ENCODE data around the gene PCDHA12. TPM values are rescaled to one million over a fixed set of nuclear protein-coding genes. Genes with fewer than 3 reads are reported as not detected.
A peak's percentile ranks its signal among the peaks of the same experiment; 100 is the strongest.
"Not testable (repeated sequence)": the region's sequence is repeated elsewhere in the genome, so short reads cannot be mapped to it uniquely, and the experiment has no call there.

PCDHA12 gene
- total and polyA plus RNA-seq, 9 donors: 0.05 to 0.12 (median 0.08) TPM; not detected in 2

GRCh38 chr5:140862441-140863295 lies 12.4 kb upstream of the PCDHA12 start:
- no peaks in the 10 kb centered on the region for H3K4me1 ChIP-seq (ENCODE audit: control insufficient read depth, insufficient read depth, low read length)
- no peak overlapping the region for H3K27ac ChIP-seq (ENCODE audit: low read length)
- H3K9me3 ChIP-seq (replicated peaks; ENCODE audit: control insufficient read depth, low read depth, low read length): peaks cover 22% of the 10 kb centered on the region
- H3K27me3 ChIP-seq (ENCODE audit: control insufficient read depth, insufficient read depth, low read length): peaks cover 2% of the 10 kb centered on the region
- 43% methylated on average over 76 of the region's 76 CpGs for WGBS (ENCODE audit: insufficient coverage)
- no peak overlapping the region for H3K4me3 ChIP-seq (ENCODE audit: low read length)
- DNase-seq: no peak
- no peaks in the 10 kb centered on the region for H3K36me3 ChIP-seq (ENCODE audit: control insufficient read depth, insufficient read depth, low read length)

GRCh38 chr5:140868721-140869554 lies 6.2 kb upstream of the PCDHA12 start, which contains the start of gene PCDHA11:
Gene PCDHA11, plus strand, starts transcription at chr5:140868957. Its CDS starts 147 bp downstream, at chr5:140869104.
- peak; percentile 2 for DNase-seq
- Histone ChIP-seq H3K4me1 (ENCODE audit: control insufficient read depth, insufficient read depth, low read length) (no peaks in the 10 kb centered on the region), H3K36me3 (ENCODE audit: control insufficient read depth, insufficient read depth, low read length) (no peaks in the 10 kb centered on the region), H3K4me3 (ENCODE audit: low read length) (no peak within 1 kb of the TSS), H3K9me3 (replicated peaks; ENCODE audit: control insufficient read depth, low read depth, low read length) (peaks cover 23% of the 10 kb centered on the region), H3K27me3 (ENCODE audit: control insufficient read depth, insufficient read depth, low read length) (peaks cover 2% of the 10 kb centered on the region), H3K27ac (ENCODE audit: low read length) (no peak within 1 kb of the TSS)
- WGBS (ENCODE audit: insufficient coverage): 16% methylated on average over 32 of the region's 41 CpGs

- no peak for DNase-seq
- no peak overlapping the region for H3K27ac ChIP-seq (ENCODE audit: low read length)
- H3K4me3 ChIP-seq (ENCODE audit: low read length): no peak overlapping the region
- H3K27me3 ChIP-seq (ENCODE audit: control insufficient read depth, insufficient read depth, low read length): peaks cover 2% of the 10 kb centered on the region
- WGBS (ENCODE audit: insufficient coverage): 40% methylated on average over 3 of the region's 5 CpGs
- no peaks in the 10 kb centered on the region for H3K36me3 ChIP-seq (ENCODE audit: control insufficient read depth, insufficient read depth, low read length)
- H3K4me1 ChIP-seq (ENCODE audit: control insufficient read depth, insufficient read depth, low read length): no peaks in the 10 kb centered on the region
- H3K9me3 ChIP-seq (replicated peaks; ENCODE audit: control insufficient read depth, low read depth, low read length): peaks cover 23% of the 10 kb centered on the region
Measured at GRCh38 chr5:140869555-140869886, 5.6 kb upstream of the PCDHA12 start.

GRCh38 chr5:140870221-140871201 lies 4.6 kb upstream of the PCDHA12 start:
- no peak for DNase-seq
- Histone ChIP-seq H3K9me3 (replicated peaks; ENCODE audit: control insufficient read depth, low read depth, low read length) (peaks cover 27% of the 10 kb centered on the region), H3K4me3 (ENCODE audit: low read length) (no peak overlapping the region), H3K4me1 (ENCODE audit: control insufficient read depth, insufficient read depth, low read length) (no peaks in the 10 kb centered on the region), H3K27ac (ENCODE audit: low read length) (no peak overlapping the region), H3K36me3 (ENCODE audit: control insufficient read depth, insufficient read depth, low read length) (no peaks in the 10 kb centered on the region), H3K27me3 (ENCODE audit: control insufficient read depth, insufficient read depth, low read length) (peaks cover 2% of the 10 kb centered on the region)
- 43% methylated on average over 114 of the region's 114 CpGs for WGBS (ENCODE audit: insufficient coverage)

- peaks cover 26% of the 10 kb centered on the region for H3K9me3 ChIP-seq (replicated peaks; ENCODE audit: control insufficient read depth, low read depth, low read length)
- 38% methylated on average over 80 of the region's 80 CpGs for WGBS (ENCODE audit: insufficient coverage)
- H3K27ac ChIP-seq (ENCODE audit: low read length); H3K27me3 ChIP-seq (ENCODE audit: control insufficient read depth, insufficient read depth, low read length); DNase-seq; H3K36me3 ChIP-seq (ENCODE audit: control insufficient read depth, insufficient read depth, low read length); H3K4me1 ChIP-seq (ENCODE audit: control insufficient read depth, insufficient read depth, low read length); H3K4me3 ChIP-seq (ENCODE audit: low read length): not testable (repeated sequence)
Measured at GRCh38 chr5:140876541-140877261, 1.6 kb downstream of the PCDHA12 start.

- Histone ChIP-seq H3K27me3 (ENCODE audit: control insufficient read depth, insufficient read depth, low read length) (peaks cover 7% of the 10 kb centered on the region), H3K9me3 (replicated peaks; ENCODE audit: control insufficient read depth, low read depth, low read length) (peaks cover 23% of the 10 kb centered on the region), H3K36me3 (ENCODE audit: control insufficient read depth, insufficient read depth, low read length) (no peaks in the 10 kb centered on the region), H3K4me3 (ENCODE audit: low read length) (no peak overlapping the region), H3K27ac (ENCODE audit: low read length) (no peak overlapping the region), H3K4me1 (ENCODE audit: control insufficient read depth, insufficient read depth, low read length) (no peaks in the 10 kb centered on the region)
- WGBS (ENCODE audit: insufficient coverage): 42% methylated on average over 37 of the region's 37 CpGs
- no peak for DNase-seq
Measured at GRCh38 chr5:140877262-140877581, 2.1 kb downstream of the PCDHA12 start.

- Histone ChIP-seq H3K36me3 (ENCODE audit: control insufficient read depth, insufficient read depth, low read length) (no peaks in the 10 kb centered on the region), H3K27me3 (ENCODE audit: control insufficient read depth, insufficient read depth, low read length) (peaks cover 5% of the 10 kb centered on the region), H3K4me1 (ENCODE audit: control insufficient read depth, insufficient read depth, low read length) (no peaks in the 10 kb centered on the region), H3K4me3 (ENCODE audit: low read length) (no peak within 1 kb of the TSS), H3K9me3 (replicated peaks; ENCODE audit: control insufficient read depth, low read depth, low read length) (peaks cover 13% of the 10 kb centered on the region), H3K27ac (ENCODE audit: low read length) (no peak within 1 kb of the TSS)
- 9% methylated on average over 15 of the region's 35 CpGs for WGBS (ENCODE audit: insufficient coverage)
- peak; percentile 0 for DNase-seq
Measured at GRCh38 chr5:140881889-140882590, 6.9 kb downstream of the PCDHA12 start, which contains the start of gene PCDHA13. Gene PCDHA13, plus strand, starts transcription at chr5:140882124. Its CDS starts 145 bp downstream, at chr5:140882269.

- no peak overlapping the region for H3K4me3 ChIP-seq (ENCODE audit: low read length)
Measured at GRCh38 chr5:140882591-140882899, 7.4 kb downstream of the PCDHA12 start.

GRCh38 chr5:140883373-140883772 lies 8.3 kb downstream of the PCDHA12 start:
- Histone ChIP-seq H3K27me3 (ENCODE audit: control insufficient read depth, insufficient read depth, low read length) (peaks cover 2% of the 10 kb centered on the region), H3K36me3 (ENCODE audit: control insufficient read depth, insufficient read depth, low read length) (no peaks in the 10 kb centered on the region), H3K4me3 (ENCODE audit: low read length) (no peak overlapping the region), H3K9me3 (replicated peaks; ENCODE audit: control insufficient read depth, low read depth, low read length) (peaks cover 10% of the 10 kb centered on the region), H3K27ac (ENCODE audit: low read length) (no peak overlapping the region), H3K4me1 (ENCODE audit: control insufficient read depth, insufficient read depth, low read length) (no peaks in the 10 kb centered on the region)
- 40% methylated on average over 41 of the region's 41 CpGs for WGBS (ENCODE audit: insufficient coverage)
- DNase-seq: no peak

More at GRCh38 chr5:140882591-140882899, 7.4 kb downstream of the PCDHA12 start:
- 24% methylated on average over 11 of the region's 12 CpGs for WGBS (ENCODE audit: insufficient coverage)
- Histone ChIP-seq H3K27me3 (ENCODE audit: control insufficient read depth, insufficient read depth, low read length) (peaks cover 3% of the 10 kb centered on the region), H3K36me3 (ENCODE audit: control insufficient read depth, insufficient read depth, low read length) (no peaks in the 10 kb centered on the region), H3K9me3 (replicated peaks; ENCODE audit: control insufficient read depth, low read depth, low read length) (peaks cover 10% of the 10 kb centered on the region), H3K4me1 (ENCODE audit: control insufficient read depth, insufficient read depth, low read length) (no peaks in the 10 kb centered on the region), H3K27ac (ENCODE audit: low read length) (no peak overlapping the region)
- no peak for DNase-seq

Data from muscle of leg (tissue), 11 donors.